Type B pancreatic cell (in vitro differentiated cells): ENCODE results near the gene STK10. TPM values are rescaled to one million over a fixed set of nuclear protein-coding genes. Genes with fewer than 3 reads are reported as not detected.
"Not testable (repeated sequence)": the region's sequence is repeated elsewhere in the genome, so short reads cannot be mapped to it uniquely, and the experiment has no call there.

ENCODE experiments used
- DNase-seq: peaks from one replicate; pipeline ENCODE4 v3.0.0; 2021; ENCODE audit warnings: mixed read lengths; ENCODE audit not compliant: unreplicated experiment; ENCODE audit errors: extremely low spot score
- H3K27ac Mint-ChIP-seq: 2 replicates; pipeline ENCODE4 v1.8.0; 2021; ENCODE audit warnings: mild to moderate bottlenecking, mixed read lengths
- H3K27me3 Mint-ChIP-seq: 2 replicates; pipeline ENCODE4 v1.8.0; 2021; ENCODE audit warnings: mixed read lengths
- H3K36me3 Mint-ChIP-seq: 2 replicates; pipeline ENCODE4 v1.8.0; 2021; ENCODE audit warnings: mixed read lengths
- H3K4me1 Mint-ChIP-seq: one replicate; pipeline ENCODE4 v1.8.0; 2021; ENCODE audit warnings: mixed read lengths; ENCODE audit not compliant: unreplicated experiment
- H3K4me3 Mint-ChIP-seq: 2 replicates; pipeline ENCODE4 v1.8.0; 2021; ENCODE audit warnings: mild to moderate bottlenecking, mixed read lengths
- H3K9me3 Mint-ChIP-seq: 2 replicates; pipeline ENCODE4 v1.8.0; 2021; ENCODE audit warnings: mixed read lengths
- CTCF ChIP-seq: fragments of 200-600 bp; sonication (generic); conservative IDR thresholded peaks from 2 replicates; pipeline ENCODE4 v1.5.0; 2021; ENCODE audit warnings: antibody characterized with exemption, mild to moderate bottlenecking
- total RNA-seq: library from RNA; stranded (reverse); gene quantifications from 2 replicates; pipeline ENCODE4 v1.2.1, GENCODE V29; 2021; ENCODE audit warnings: low replicate concordance

STK10 gene
- total RNA-seq, 1 donor from 2014 or later, result 15.2 TPM

GRCh38 chr5:172211676-172212075 lies 23.7 kb upstream of the STK10 start:
- TF ChIP-seq CTCF, result no peak
- Mint-ChIP-seq H3K4me1 (peaks cover 8% of the 10 kb centered on the region), H3K27ac (no peak overlapping the region), H3K36me3 (peaks cover 51% of the 10 kb centered on the region), H3K27me3 (no peaks in the 10 kb centered on the region), H3K9me3 (no peaks in the 10 kb centered on the region), H3K4me3 (no peak overlapping the region)
- no peak for DNase-seq

- Mint-ChIP-seq H3K27me3 (no peaks in the 10 kb centered on the region), H3K27ac (no peak overlapping the region), H3K4me3 (no peak overlapping the region), H3K9me3 (no peaks in the 10 kb centered on the region), H3K4me1 (peaks cover 5% of the 10 kb centered on the region), H3K36me3 (peaks cover 41% of the 10 kb centered on the region)
- DNase-seq, result no peak
- no peak for TF ChIP-seq CTCF
Observed at GRCh38 chr5:172209714-172210113, 21.7 kb upstream of the STK10 start.

GRCh38 chr5:172207511-172207910 lies 19.5 kb upstream of the STK10 start:
- DNase-seq, result no peak
- Mint-ChIP-seq H3K4me1 (peaks cover 5% of the 10 kb centered on the region), H3K27me3 (no peaks in the 10 kb centered on the region), H3K36me3 (peaks cover 36% of the 10 kb centered on the region), H3K9me3 (no peaks in the 10 kb centered on the region), H3K27ac (no peak overlapping the region), H3K4me3 (no peak overlapping the region)
- TF ChIP-seq CTCF, result no peak

- H3K27me3 Mint-ChIP-seq, H3K9me3 Mint-ChIP-seq, H3K4me3 Mint-ChIP-seq, H3K4me1 Mint-ChIP-seq, DNase-seq, H3K27ac Mint-ChIP-seq: not testable (repeated sequence)
- peaks cover 27% of the 10 kb centered on the region for H3K36me3 Mint-ChIP-seq
Observed at GRCh38 chr5:172205984-172206383, 18.0 kb upstream of the STK10 start.

GRCh38 chr5:172200476-172200875 lies 12.5 kb upstream of the STK10 start:
- H3K27me3 Mint-ChIP-seq, result no peaks in the 10 kb centered on the region
- no peak for DNase-seq
- no peaks in the 10 kb centered on the region for H3K36me3 Mint-ChIP-seq
- H3K9me3 Mint-ChIP-seq, result no peaks in the 10 kb centered on the region
- no peak overlapping the region for H3K27ac Mint-ChIP-seq
- H3K4me1 Mint-ChIP-seq, result no peaks in the 10 kb centered on the region
- no peak for TF ChIP-seq CTCF
- H3K4me3 Mint-ChIP-seq, result no peak overlapping the region

GRCh38 chr5:172199446-172199845 lies 11.4 kb upstream of the STK10 start:
- no peaks in the 10 kb centered on the region for H3K9me3 Mint-ChIP-seq
- H3K36me3 Mint-ChIP-seq, result no peaks in the 10 kb centered on the region
- TF ChIP-seq CTCF, result no peak
- no peak overlapping the region for H3K27ac Mint-ChIP-seq
- H3K27me3 Mint-ChIP-seq, result no peaks in the 10 kb centered on the region
- no peak for DNase-seq
- no peaks in the 10 kb centered on the region for H3K4me1 Mint-ChIP-seq
- H3K4me3 Mint-ChIP-seq, result no peak overlapping the region

GRCh38 chr5:172197775-172198174 lies 9.8 kb upstream of the STK10 start:
- not testable (repeated sequence) for H3K4me3 Mint-ChIP-seq, H3K27me3 Mint-ChIP-seq, DNase-seq, H3K4me1 Mint-ChIP-seq, H3K36me3 Mint-ChIP-seq, H3K27ac Mint-ChIP-seq, H3K9me3 Mint-ChIP-seq
